K562 (cell line): ENCODE measurements around the gene TMEM156. TPM values are rescaled to one million over a fixed set of nuclear protein-coding genes. Genes with fewer than 3 reads are reported as not detected.

Experiments used
- ATAC-seq: fragments of 200-7000 bp; cut with Tn5 transposase; 3 replicates; pipeline ENCODE4 v1.9.1; 2020; ENCODE audit warnings: moderate library complexity
- BruUV-seq: library from RNA; stranded (reverse); fragments of 400-500 nt; replicated peaks from 2 replicates; lab custom pipeline; 2021; lab: Mats Ljungman, UMichigan
- CTCF ChIA-PET: fragments of 300-600 bp; formaldehyde crosslinking; extraction: SDS; loops from one replicate; lab custom pipeline; 2021; ENCODE audit warnings: low intra/inter-chr PET ratio; lab: Yijun Ruan, JAX
- POLR2A ChIA-PET: fragments of 300-600, 350-650 bp; sonication (Branson Sonifier 250); formaldehyde crosslinking; extraction: SDS; loops from one replicate; lab custom pipeline; 2021; ENCODE audit warnings: antibody characterized with exemption, inconsistent platforms; lab: Yijun Ruan, JAX
- DNase-seq, 4 experiments: peaks; one replicate each; pipeline versions ENCODE4 v3.0.0 to v3.0.0-alpha.2; 2011 to 2018; ENCODE audit warnings: low spot score in 3 of 4, mixed read lengths in 3 of 4; ENCODE audit errors: extremely low read depth in 1 of 4
- FAIRE-seq: peaks from 2 replicates; lab custom pipeline; 2011; peaks lifted over from hg19 to GRCh38; lab: Jason Lieb, UNC
- H2AFZ ChIP-seq: 2 replicates; pipeline ENCODE4 v1.6.0; 2011; ENCODE audit warnings: low read depth, low read length, control low read depth, inconsistent platforms
- H3K27ac ChIP-seq: fragments of 200-600 bp; 3 replicates; pipeline ENCODE4 v1.8.0; 2011; ENCODE audit warnings: low read depth, mild to moderate bottlenecking, control low read depth, inconsistent platforms, low read length, moderate library complexity, mixed read lengths; ENCODE audit errors: extremely low read depth
- H3K27me3 ChIP-seq, 2 experiments: fragments of 300-600 bp in 1 of 2; 2 replicates in 1 of 2; 3 replicates in 1 of 2; pipeline versions ENCODE4 v1.6.0 to v1.8.0; 2011; ENCODE audit warnings: inconsistent platforms in 2 of 2, low read length in 2 of 2, mild to moderate bottlenecking in 1 of 2, mixed read lengths in 1 of 2, moderate library complexity in 1 of 2; ENCODE audit not compliant: control insufficient read depth in 2 of 2, insufficient read depth in 2 of 2
- H3K36me3 ChIP-seq: fragments of 300-600 bp; 3 replicates; pipeline ENCODE4 v1.8.0; 2011; ENCODE audit warnings: mild to moderate bottlenecking, low read length, inconsistent platforms; ENCODE audit not compliant: control insufficient read depth, insufficient read depth
- H3K4me1 ChIP-seq, 2 experiments: fragments of 200-600 bp in 1 of 2; replicated peaks in 1 of 2; 2 replicates in 1 of 2; 3 replicates in 1 of 2; pipeline versions ENCODE4 v1.5.1 to v1.8.0; 2011; ENCODE audit warnings: inconsistent platforms in 2 of 2, low read length in 2 of 2, mild to moderate bottlenecking in 1 of 2, mixed read lengths in 1 of 2, moderate library complexity in 1 of 2; ENCODE audit not compliant: control insufficient read depth in 2 of 2, insufficient read depth in 2 of 2
- H3K4me2 ChIP-seq: 2 replicates; pipeline ENCODE4 v1.6.1; 2011; ENCODE audit warnings: low read length, control low read depth, inconsistent platforms, mixed read lengths; ENCODE audit not compliant: insufficient read depth
- H3K4me3 ChIP-seq: fragments of 200-600 bp; sonication (generic), shearing (Covaris generic); 2 replicates; pipeline ENCODE4 v1.5.1; 2016; ENCODE audit warnings: control low read depth, inconsistent platforms
- H3K79me2 ChIP-seq: fragments of 200-600 bp; 3 replicates; pipeline ENCODE4 v1.8.0; 2011; ENCODE audit warnings: low read length, inconsistent platforms; ENCODE audit not compliant: control insufficient read depth, insufficient read depth
- H3K9ac ChIP-seq, 2 experiments: 2 replicates each; pipeline versions ENCODE4 v1.6.0 to v1.6.1; 2011; ENCODE audit warnings: low read depth in 2 of 2, low read length in 2 of 2, control low read depth in 1 of 2, inconsistent platforms in 1 of 2, mild to moderate bottlenecking in 1 of 2, mixed read lengths in 1 of 2; ENCODE audit not compliant: insufficient read depth in 1 of 2
- H3K9me1 ChIP-seq: one replicate; pipeline ENCODE4 v1.6.0; 2011; ENCODE audit warnings: inconsistent platforms, mild to moderate bottlenecking, low read length, moderate library complexity; ENCODE audit not compliant: control insufficient read depth, insufficient read depth
- H3K9me3 ChIP-seq: replicated peaks from 2 replicates; pipeline ENCODE4 v1.5.1; 2011; ENCODE audit warnings: low read depth, low read length, inconsistent platforms; ENCODE audit not compliant: control insufficient read depth, insufficient read depth
- H4K20me1 ChIP-seq: replicated peaks from 2 replicates; pipeline ENCODE4 v1.6.1; 2011; ENCODE audit warnings: low read length, inconsistent platforms, mixed read lengths; ENCODE audit not compliant: control insufficient read depth, insufficient read depth
- CREB3 ChIP-seq: fragments of 450-650 bp; conservative IDR thresholded peaks from 2 replicates; pipeline ENCODE4 v1.6.1; 2016; ENCODE audit warnings: missing genetic modification characterization, low read depth, mild to moderate bottlenecking, missing compliant biosample characterization, moderate library complexity
- CREBBP ChIP-seq: IDR thresholded peaks from one replicate; pipeline ENCODE4 v1.6.1; 2012; ENCODE audit warnings: low read depth, mild to moderate bottlenecking, control low read depth, inconsistent platforms, low read length
- CTCF ChIP-seq, 3 experiments: IDR thresholded peaks in 2 of 3; conservative IDR thresholded peaks in 1 of 3; 2 replicates each; pipeline ENCODE4 v1.5.1; 2011 to 2012; ENCODE audit warnings: low read length in 3 of 3, mild to moderate bottlenecking in 3 of 3, control low read depth in 2 of 3, improper control_type of control experiment in 1 of 3, inconsistent platforms in 1 of 3, low read depth in 1 of 3, mixed read lengths in 1 of 3, moderate library complexity in 1 of 3; ENCODE audit not compliant: insufficient read depth in 2 of 3
- EWSR1 ChIP-seq: fragments of 450-650 bp; IDR thresholded peaks from 2 replicates; pipeline ENCODE4 v1.6.1; 2018; ENCODE audit warnings: borderline replicate concordance, mild to moderate bottlenecking, low read depth, moderate library complexity; ENCODE audit not compliant: partially characterized antibody
- GABPA ChIP-seq: fragments of 200-800 bp; sonication (Bioruptor generic); conservative IDR thresholded peaks from 2 replicates; pipeline ENCODE4 v1.6.1; 2016; ENCODE audit warnings: low read depth, missing genetic modification characterization, missing compliant biosample characterization
- MBD1 ChIP-seq: fragments of 250-450 bp; sonication (Bioruptor Pico); IDR thresholded peaks from 2 replicates; pipeline ENCODE4 v1.8.0; 2022; ENCODE audit warnings: inconsistent platforms
- MLLT1 ChIP-seq, 2 experiments: fragments of 450-650 bp; IDR thresholded peaks; 2 replicates each; pipeline ENCODE4 v1.6.1; 2016
- ZNF398 ChIP-seq: fragments of 250-450 bp; sonication (Bioruptor Pico); IDR thresholded peaks from 2 replicates; pipeline ENCODE4 v1.8.0; 2021; ENCODE audit warnings: moderate library complexity, mild to moderate bottlenecking, inconsistent platforms
- ZNF699 ChIP-seq: fragments of 250-450 bp; sonication (Bioruptor Pico); IDR thresholded peaks from 2 replicates; pipeline ENCODE4 v1.8.0; 2021; ENCODE audit warnings: mild to moderate bottlenecking, moderate library complexity; ENCODE audit not compliant: insufficient replicate concordance
- WGBS: fragments of 100-300 bp; shearing (Covaris generic); methylation state at CpG from one replicate; pipeline ENCODE4 v1.1.6; 2016; ENCODE audit warnings: low coverage, mixed read lengths; ENCODE audit not compliant: insufficient coverage; ENCODE audit errors: missing lambda C conversion rate; 5-methylcytosine and 5-hydroxymethylcytosine counted together
- in situ Hi-C: fragments of 300-500 bp; cut with MboI; formaldehyde crosslinking; loops from 4 replicates; pipeline ENCODE4 v1.15.0; 2018; ENCODE audit warnings: inconsistent platforms, mixed read lengths
- intact Hi-C: fragments of 100-400 bp; cut with micrococcal nuclease; formaldehyde crosslinking; loops from 2 replicates; pipeline ENCODE4 v1.14.2; 2022
- polyA plus RNA-seq, 8 experiments: library from polyadenylated mRNA; depleted of rRNA in 4 of 8; stranded (reverse) in 5 of 8; unstranded in 3 of 8; fragments of >200 nt; fragmentation: Nextera tagmentation in 2 of 8; fragmentation: Illumina TruSeq in 1 of 8; extraction: Ambion mirVana in 2 of 8; extraction: Trizol in 1 of 8; gene quantifications; 2 replicates each; pipeline versions ENCODE4 v1.2.1 to v1.2.3, GENCODE V29; 2011 to 2014; ENCODE audit warnings: inconsistent platforms in 1 of 8, missing spikeins in 1 of 8
- total RNA-seq, 7 experiments: library from RNA; depleted of rRNA in 6 of 7; stranded (reverse); fragments of >200 nt in 6 of 7; fragmentation: Illumina TruSeq in 2 of 7; extraction: Trizol in 2 of 7; gene quantifications; 2 replicates each; pipeline versions ENCODE4 v1.2.1 to v1.2.3, GENCODE V29; 2011 to 2021; ENCODE audit warnings: low replicate concordance in 1 of 7

Gene TMEM156
- total and polyA plus RNA-seq, 9 of the 15 experiments (the other 6 are each of a cell fraction or from before 2014, with no cell fraction given) = 3.5 to 9.6 (median 6.4) TPM

GRCh38 chr4:39044364-39044955, 12.3 kb upstream of the TMEM156 start:
- no TSS peak for BruUV-seq
- POLR2A ChIA-PET = interaction anchor here (0.6 to 2.4 kb wide), 6 partner anchors 9 to 139 kb away, joined by 3 to 11 read pairs (median 4); partner anchors contain the start of gene TMEM156
- Histone ChIP-seq H3K4me3 (peak overlapping the region; percentile 71), H3K79me2 (peaks cover 31% of the 10 kb centered on the region), H3K27me3 (no peaks in the 10 kb centered on the region), H3K27ac (peak overlapping the region; percentile 83), H3K9me1 (no peaks in the 10 kb centered on the region), H3K36me3 (no peaks in the 10 kb centered on the region), H2AFZ (peak overlapping the region; percentile 89), H3K4me1 (peaks cover 0 to 15% of the 10 kb centered on the region in 2 experiments; a peak in 3 of 5 replicates), H3K9me3 (no peaks in the 10 kb centered on the region), H3K4me2 (peak overlapping the region; percentile 81), H3K9ac (peak overlapping the region; percentile 73 to 93), H4K20me1 (no peaks in the 10 kb centered on the region)
- intact Hi-C loops (loop anchor here (2.0 kb wide), 2 partner anchors 20 to 90 kb away; no protein-coding TSS in a partner anchor), in situ Hi-C loops (no loop called here)
- CTCF ChIA-PET = no interaction called here
- ATAC-seq (peak; percentile 84), FAIRE-seq (peak; percentile 82), DNase-seq (peak; percentile 91 to 94 (median 92))
- under 1% methylated on average over 15 of the region's 54 CpGs for WGBS
- no peak for TF ChIP-seq ZNF699 (CRISPR knock-in tag)
- no peak for TF ChIP-seq MBD1 (CRISPR knock-in tag)
- TF ChIP-seq MLLT1 (IDR thresholded peaks at IDR 0.05) = no peak
- TF ChIP-seq CTCF (IDR thresholded peaks at IDR 0.05 in 2 of 3, conservative IDR thresholded peaks at IDR 0.05 in 1 of 3; ENCODE audit: insufficient read depth in 2 of 3, low read depth in 1 of 3, low read length in 3 of 3) = peak in 1 of 3 experiments; percentile 38; a peak in 2 of 6 replicates
- TF ChIP-seq ZNF398 = no peak
- TF ChIP-seq GABPA (tag) = 0 out of 2 replicates have a peak, but pooled peaks have one; percentile 55
- TF ChIP-seq CREB3 (tag) = no peak
- no peak for TF ChIP-seq CREBBP
- no peak for TF ChIP-seq EWSR1
